ENCODE results near the gene ARHGAP18. TPM values are rescaled to one million over a fixed set of nuclear protein-coding genes. Genes with fewer than 3 reads are reported as not detected.
A peak's percentile ranks its signal among the peaks of the same experiment; 100 is the strongest.

ARHGAP18 gene
- total and polyA plus RNA-seq, 10 of the 15 experiments (the other 5 are each of a cell fraction or from before 2014, with no cell fraction given), result 18.2 to 52.2 (median 31.7) TPM

GRCh38 chr6:129749749-129750120 is 39.8 kb upstream of the ARHGAP18 start (continued):
- TF ChIP-seq JUND (IDR thresholded peaks at IDR 0.05; ENCODE audit: low read depth, low read length) (no peak), KDM1A (IDR thresholded peaks at IDR 0.05; ENCODE audit: borderline replicate concordance) (no peak), SRF (IDR thresholded peaks at IDR 0.05; ENCODE audit: low read depth in 2 of 2, low read length in 2 of 2) (no peak), TCF7 (IDR thresholded peaks at IDR 0.05; ENCODE audit: borderline replicate concordance) (no peak), MXI1 (IDR thresholded peaks at IDR 0.05; ENCODE audit: low read depth, low read length) (no peak), ASH2L (IDR thresholded peaks at IDR 0.05; ENCODE audit: borderline replicate concordance, low read depth) (no peak), IRF5 (IDR thresholded peaks at IDR 0.05; ENCODE audit: borderline replicate concordance) (no peak), NFYA (IDR thresholded peaks at IDR 0.05; ENCODE audit: borderline replicate concordance, low read depth, low read length) (no peak), NFIC (IDR thresholded peaks at IDR 0.05; ENCODE audit: low read depth, low read length) (peak; percentile 47), RAD51 (IDR thresholded peaks at IDR 0.05) (no peak), SMAD1 (IDR thresholded peaks at IDR 0.05; ENCODE audit: low read depth, partially characterized antibody) (no peak), SUZ12 (IDR thresholded peaks at IDR 0.05; ENCODE audit: unreplicated experiment) (no peak), CEBPB (IDR thresholded peaks at IDR 0.05; ENCODE audit: borderline replicate concordance in 1 of 2, low read depth in 2 of 2, low read length in 2 of 2) (no peak), ZNF217 (IDR thresholded peaks at IDR 0.05) (no peak), JUNB (IDR thresholded peaks at IDR 0.05) (peak; percentile 25; the same call in 1 of the 2 replicates), TCF12 (IDR thresholded peaks at IDR 0.05; ENCODE audit: low read depth, low read length) (no peak), POU2F2 (IDR thresholded peaks at IDR 0.05; ENCODE audit: borderline replicate concordance, low read depth, low read length) (no peak), TAF1 (IDR thresholded peaks at IDR 0.05; ENCODE audit: borderline replicate concordance, low read depth, low read length) (no peak)
- TF ChIP-seq, protein P1, sequence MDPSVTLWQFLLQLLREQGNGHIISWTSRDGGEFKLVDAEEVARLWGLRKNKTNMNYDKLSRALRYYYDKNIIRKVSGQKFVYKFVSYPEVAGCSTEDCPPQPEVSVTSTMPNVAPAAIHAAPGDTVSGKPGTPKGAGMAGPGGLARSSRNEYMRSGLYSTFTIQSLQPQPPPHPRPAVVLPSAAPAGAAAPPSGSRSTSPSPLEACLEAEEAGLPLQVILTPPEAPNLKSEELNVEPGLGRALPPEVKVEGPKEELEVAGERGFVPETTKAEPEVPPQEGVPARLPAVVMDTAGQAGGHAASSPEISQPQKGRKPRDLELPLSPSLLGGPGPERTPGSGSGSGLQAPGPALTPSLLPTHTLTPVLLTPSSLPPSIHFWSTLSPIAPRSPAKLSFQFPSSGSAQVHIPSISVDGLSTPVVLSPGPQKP (IDR thresholded peaks at IDR 0.05; ENCODE audit: low read depth, low read length), result no peak

All from GM12878 (cell line).